Cardiac fibroblast (primary cell): ENCODE measurements around the gene SLC5A9.

ENCODE experiments used
- DNase-seq, 2 donors: peaks; one replicate each; pipeline versions ENCODE4 v3.0.0 to v3.0.0-alpha.2; 2010; ENCODE audit warnings: low read depth in 2 of 2
- H3K4me3 ChIP-seq, 2 donors: replicated peaks in 1 of 2; 1 replicate in 1 of 2; 2 replicates in 1 of 2; pipeline ENCODE4 v1.5.1; 2011; ENCODE audit warnings: low read depth in 2 of 2, low read length in 2 of 2, mild to moderate bottlenecking in 2 of 2, moderate library complexity in 1 of 2
- CTCF ChIP-seq: IDR thresholded peaks from one replicate; pipeline ENCODE4 v1.5.1; 2011; ENCODE audit warnings: low read depth, mild to moderate bottlenecking, low read length, inconsistent platforms

The SLC5A9 gene

DNA sequence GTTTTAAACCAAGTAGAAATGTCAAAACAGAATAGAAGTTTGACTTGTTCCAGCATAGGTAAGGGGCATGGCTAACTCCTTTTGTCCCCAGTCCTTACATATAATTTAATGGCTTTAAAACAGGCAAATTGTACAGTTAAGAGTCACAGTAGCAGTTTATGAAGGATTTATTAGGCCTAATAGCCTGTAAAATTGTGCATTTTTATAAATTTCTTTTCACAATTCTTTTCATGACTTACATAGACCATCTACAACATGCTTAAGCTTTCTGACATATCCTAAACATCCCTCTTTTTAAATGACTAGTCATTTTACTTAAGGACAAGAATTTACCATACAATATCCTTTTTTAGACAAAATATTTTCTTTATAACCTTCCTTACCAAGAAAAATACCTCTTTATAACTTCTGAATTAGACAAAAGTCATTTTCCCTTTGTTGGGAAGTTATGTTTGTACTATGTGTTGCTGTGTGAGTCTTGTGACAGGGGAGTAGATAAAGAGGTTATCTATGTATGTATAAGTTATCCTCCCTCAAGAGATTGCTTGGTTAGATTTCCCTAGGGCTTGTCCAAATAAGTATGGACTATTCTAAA lies 34.5 kb upstream of the SLC5A9 start:
- no peak overlapping the region for H3K4me3 ChIP-seq
- DNase-seq, result no peak
- TF ChIP-seq CTCF, result no peak

- DNase-seq, result no peak
- TF ChIP-seq CTCF, result no peak
- H3K4me3 ChIP-seq, result no peak overlapping the region
Measured at GRCh38 chr1:48190881-48191280, 31.6 kb upstream of the SLC5A9 start.

- no peak for DNase-seq
- H3K4me3 ChIP-seq, result no peak overlapping the region
- TF ChIP-seq CTCF, result no peak
Measured at GRCh38 chr1:48194801-48195200, 27.7 kb upstream of the SLC5A9 start.

DNA sequence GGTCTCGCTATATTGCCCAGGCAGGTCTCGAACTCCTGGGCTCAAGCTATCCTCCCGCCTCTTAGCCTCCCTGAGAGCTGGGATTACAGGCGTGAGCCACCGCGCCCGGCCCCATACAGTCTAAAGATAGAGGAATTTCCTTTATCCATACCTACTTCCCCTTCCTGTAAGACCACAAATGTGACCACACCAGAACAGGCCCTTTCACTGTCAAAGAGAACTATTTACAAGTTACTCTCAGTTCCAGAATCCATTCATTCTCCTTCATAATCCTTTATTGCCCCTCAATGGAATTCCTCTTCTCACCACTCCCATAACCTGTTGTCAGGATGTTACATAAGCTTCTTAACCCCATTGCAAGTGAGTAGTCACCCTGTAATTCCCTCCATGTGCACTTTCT lies 26.3 kb upstream of the SLC5A9 start:
- H3K4me3 ChIP-seq, result no peak overlapping the region
- DNase-seq, result no peak
- no peak for TF ChIP-seq CTCF

DNA sequence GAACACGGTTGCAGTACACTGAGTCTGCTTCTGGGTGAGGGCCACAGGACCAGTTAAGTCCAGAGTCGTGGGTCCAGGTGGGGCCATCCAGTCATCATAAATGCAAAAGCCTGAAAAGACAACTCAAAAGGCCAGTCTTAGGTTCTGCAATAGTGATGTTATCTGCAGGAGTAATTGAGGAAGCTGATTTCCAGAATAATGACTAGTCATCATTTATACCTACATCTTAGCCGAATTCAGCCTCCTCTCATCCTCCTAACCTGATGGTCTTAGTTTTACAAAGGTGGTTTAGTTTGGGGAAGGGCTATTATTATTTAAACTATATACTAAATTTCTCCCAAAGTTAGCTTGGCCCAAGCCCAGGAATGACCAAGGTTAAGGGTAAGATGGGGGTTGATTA lies 23.5 kb upstream of the SLC5A9 start:
- DNase-seq, result no peak
- no peak for TF ChIP-seq CTCF
- no peak overlapping the region for H3K4me3 ChIP-seq

DNA sequence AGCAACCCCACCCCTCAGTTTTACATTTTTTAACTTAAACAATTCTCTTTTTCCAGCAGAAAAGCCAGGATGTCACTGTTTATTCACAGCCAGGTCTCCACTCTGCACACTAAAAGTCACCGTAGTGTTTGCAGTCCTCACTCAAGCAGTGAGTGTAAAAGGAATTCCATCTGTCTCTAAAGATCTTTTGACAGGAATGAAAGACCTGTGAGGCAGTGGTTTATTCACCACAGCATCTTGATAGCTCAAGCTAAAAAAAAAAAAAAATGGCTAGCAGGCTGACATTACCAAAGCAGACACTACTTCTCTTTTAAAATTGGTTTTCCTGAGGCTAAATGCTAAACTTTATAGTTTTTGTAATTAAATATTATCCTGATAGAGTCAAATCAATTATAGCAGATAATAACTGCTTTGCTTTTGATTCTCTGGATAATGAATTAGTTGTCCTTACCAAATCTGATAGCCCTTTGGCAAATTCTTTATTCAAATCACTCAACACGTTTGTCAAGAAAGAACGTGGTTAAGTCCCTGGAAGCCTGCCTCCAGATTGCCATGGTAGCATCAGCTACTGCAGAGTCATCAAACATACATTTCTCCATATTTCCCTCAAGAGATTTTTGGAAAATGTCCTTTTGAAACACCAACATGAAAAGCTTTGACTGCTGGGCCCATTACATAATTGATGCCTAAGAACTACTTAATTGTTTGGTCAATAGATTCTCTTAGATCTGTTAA lies 22.2 kb upstream of the SLC5A9 start:
- no peak overlapping the region for H3K4me3 ChIP-seq
- peak; percentile 44 to 58 for DNase-seq
- TF ChIP-seq CTCF, result no peak
